GM18508 (cell line): ENCODE results near the gene OPCML.

Experiments
- ATAC-seq: cut with Tn5 transposase; IDR thresholded peaks from one replicate; pipeline ENCODE4 v1.9.1; 2021; ENCODE audit warnings: moderate number of reproducible peaks; ENCODE audit not compliant: insufficient read depth, unreplicated experiment

OPCML gene

GRCh38 chr11:133381761-133382130, 150.6 kb downstream of the OPCML start:
- no peak for ATAC-seq

GRCh38 chr11:133366147-133366546, 166.2 kb downstream of the OPCML start:
- no peak for ATAC-seq

- ATAC-seq = no peak
Observed at GRCh38 chr11:133362916-133363315, 169.4 kb downstream of the OPCML start.

GRCh38 chr11:133362156-133362555, 170.1 kb downstream of the OPCML start:
- no peak for ATAC-seq

GRCh38 chr11:133361689-133361994, 170.7 kb downstream of the OPCML start:
- no peak for ATAC-seq

GRCh38 chr11:133360860-133361688, 171.2 kb downstream of the OPCML start:
- ATAC-seq = no peak

GRCh38 chr11:133355095-133355494, 177.2 kb downstream of the OPCML start:
- ATAC-seq = no peak

GRCh38 chr11:133354069-133354468, 178.2 kb downstream of the OPCML start:
- ATAC-seq = no peak

GRCh38 chr11:133350045-133350444, 182.3 kb downstream of the OPCML start:
- ATAC-seq = no peak

- no peak for ATAC-seq
Observed at GRCh38 chr11:133347988-133348387, 184.3 kb downstream of the OPCML start.

GRCh38 chr11:133346137-133346536, 186.2 kb downstream of the OPCML start:
- ATAC-seq = no peak

GRCh38 chr11:133343951-133344350, 188.3 kb downstream of the OPCML start:
- no peak for ATAC-seq

GRCh38 chr11:133339495-133340140, 192.7 kb downstream of the OPCML start:
- ATAC-seq = no peak

GRCh38 chr11:133338588-133338987, 193.7 kb downstream of the OPCML start:
- ATAC-seq = no peak

- ATAC-seq = no peak
Observed at GRCh38 chr11:133337951-133338418, 194.3 kb downstream of the OPCML start.

- ATAC-seq = no peak
Observed at GRCh38 chr11:133337193-133337592, 195.1 kb downstream of the OPCML start.

GRCh38 chr11:133331031-133331430, 201.3 kb downstream of the OPCML start:
- ATAC-seq = no peak

- ATAC-seq = no peak
Observed at GRCh38 chr11:133326849-133327248, 205.5 kb downstream of the OPCML start.

- no peak for ATAC-seq
Observed at GRCh38 chr11:133326332-133326731, 206.0 kb downstream of the OPCML start.

GRCh38 chr11:133325711-133326110, 206.6 kb downstream of the OPCML start:
- no peak for ATAC-seq

GRCh38 chr11:133323354-133323753, 208.9 kb downstream of the OPCML start:
- ATAC-seq = no peak

GRCh38 chr11:133318221-133318620, 214.1 kb downstream of the OPCML start:
- ATAC-seq = no peak
